CD4-positive, alpha-beta memory T cell (primary cell): Measurements from ENCODE around the gene KCNC3. TPM values are rescaled to one million over a fixed set of nuclear protein-coding genes. Genes with fewer than 3 reads are reported as not detected.

Source experiments
- CTCF ChIA-PET: fragments of 350-600 bp; sonication (Branson Sonifier 250); formaldehyde crosslinking; loops from one replicate; lab custom pipeline; 2021; ENCODE audit warnings: inconsistent platforms; ENCODE audit not compliant: partially characterized antibody; lab: Charles Lee
- POLR2A ChIA-PET: fragments of 350-600 bp; sonication (Branson Sonifier 250); formaldehyde crosslinking; loops from one replicate; lab custom pipeline; 2021; ENCODE audit not compliant: partially characterized antibody; lab: Charles Lee
- DNase-seq, 5 donors: peaks; one replicate each; pipeline versions ENCODE4 v3.0.0 to v3.0.0-alpha.2; 2020 to 2022; ENCODE audit warnings: mixed read lengths in 1 of 5
- H3K27ac ChIP-seq: one replicate; pipeline ENCODE4 v1.7.0; 2013; ENCODE audit warnings: low read depth, low read length
- H3K27me3 ChIP-seq: 2 replicates; pipeline ENCODE4 v1.7.0; 2013; ENCODE audit warnings: mild to moderate bottlenecking, low read length, moderate library complexity; ENCODE audit not compliant: insufficient read depth
- H3K36me3 ChIP-seq: 2 replicates; pipeline ENCODE4 v1.7.0; 2013; ENCODE audit warnings: mild to moderate bottlenecking, low read length, moderate library complexity; ENCODE audit not compliant: insufficient read depth
- H3K4me1 ChIP-seq: 2 replicates; pipeline ENCODE4 v1.7.0; 2013; ENCODE audit warnings: mild to moderate bottlenecking, low read length, moderate library complexity; ENCODE audit not compliant: insufficient read depth
- H3K4me3 ChIP-seq, 2 donors: one replicate each; pipeline ENCODE4 v1.7.0; 2013; ENCODE audit warnings: low read length in 2 of 2, mild to moderate bottlenecking in 1 of 2
- H3K9me3 ChIP-seq, 2 donors: one replicate each; pipeline ENCODE4 v1.7.0; 2013; ENCODE audit warnings: low read length in 2 of 2, control low read depth in 1 of 2; ENCODE audit not compliant: control insufficient read depth in 1 of 2
- H3K27ac Mint-ChIP-seq, 7 donors: one replicate each; pipeline ENCODE4 v1.8.0; 2020 to 2021; ENCODE audit warnings: mixed read lengths in 7 of 7, mild to moderate bottlenecking in 6 of 7, inconsistent platforms in 3 of 7, moderate library complexity in 3 of 7
- H3K27me3 Mint-ChIP-seq, 2 donors: one replicate each; pipeline ENCODE4 v1.8.0; 2020 to 2021; ENCODE audit warnings: mixed read lengths in 2 of 2
- H3K36me3 Mint-ChIP-seq, 2 donors: one replicate each; pipeline ENCODE4 v1.8.0; 2020 to 2021; ENCODE audit warnings: mixed read lengths in 2 of 2, inconsistent platforms in 1 of 2, mild to moderate bottlenecking in 1 of 2
- H3K4me1 Mint-ChIP-seq, 4 donors: one replicate each; pipeline ENCODE4 v1.8.0; 2020 to 2021; ENCODE audit warnings: mixed read lengths in 4 of 4, mild to moderate bottlenecking in 1 of 4
- H3K4me3 Mint-ChIP-seq, 8 donors: one replicate each; pipeline ENCODE4 v1.8.0; 2020 to 2021; ENCODE audit warnings: mixed read lengths in 8 of 8, mild to moderate bottlenecking in 7 of 8, moderate library complexity in 6 of 8, inconsistent platforms in 3 of 8
- H3K9me3 Mint-ChIP-seq, 8 donors: one replicate each; pipeline ENCODE4 v1.8.0; 2020 to 2021; ENCODE audit warnings: mixed read lengths in 8 of 8, mild to moderate bottlenecking in 5 of 8, inconsistent platforms in 3 of 8, moderate library complexity in 1 of 8
- intact Hi-C: fragments of 100-400 bp; cut with micrococcal nuclease; formaldehyde crosslinking; loops from one replicate; pipeline ENCODE4 v1.15.1; 2023
- polyA plus RNA-seq, 2 donors: library from polyadenylated mRNA; unstranded; fragments of 300-500 nt; fragmentation: Illumina TruSeq; gene quantifications; one replicate each; pipeline ENCODE4 v1.2.3, GENCODE V29; 2021
- total RNA-seq, 2 experiments: library from RNA; stranded (reverse); gene quantifications; one replicate each; pipeline ENCODE4 v1.2.3, GENCODE V29; 2021

The KCNC3 gene
- total and polyA plus RNA-seq, 4 experiments from 2014 or later: 1.6 to 1.7 TPM; not detected in 2

DNA sequence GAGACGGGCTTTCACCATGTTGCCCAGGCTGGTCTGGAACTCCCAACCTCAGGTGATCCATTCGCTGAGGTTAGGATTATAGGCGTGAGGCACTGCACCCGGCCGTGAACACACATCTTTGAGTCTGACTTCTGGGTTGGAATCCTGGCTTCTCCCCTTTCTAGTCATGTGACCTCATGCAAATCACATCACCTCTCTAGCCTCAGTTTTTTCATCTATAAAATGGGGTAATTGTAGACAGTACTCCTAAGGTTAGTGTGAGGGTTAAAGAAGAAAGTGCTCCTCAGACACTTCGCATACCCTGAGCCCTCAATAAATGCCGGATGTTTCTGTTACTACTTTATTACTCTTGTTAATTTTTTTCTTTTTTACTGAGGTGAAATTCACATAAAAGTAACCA, 55.4 kb downstream of the KCNC3 start:
- no peaks in the 10 kb centered on the region for H3K9me3 ChIP-seq
- no peaks in the 10 kb centered on the region for H3K4me1 Mint-ChIP-seq
- CTCF ChIA-PET: no interaction called here

DNA sequence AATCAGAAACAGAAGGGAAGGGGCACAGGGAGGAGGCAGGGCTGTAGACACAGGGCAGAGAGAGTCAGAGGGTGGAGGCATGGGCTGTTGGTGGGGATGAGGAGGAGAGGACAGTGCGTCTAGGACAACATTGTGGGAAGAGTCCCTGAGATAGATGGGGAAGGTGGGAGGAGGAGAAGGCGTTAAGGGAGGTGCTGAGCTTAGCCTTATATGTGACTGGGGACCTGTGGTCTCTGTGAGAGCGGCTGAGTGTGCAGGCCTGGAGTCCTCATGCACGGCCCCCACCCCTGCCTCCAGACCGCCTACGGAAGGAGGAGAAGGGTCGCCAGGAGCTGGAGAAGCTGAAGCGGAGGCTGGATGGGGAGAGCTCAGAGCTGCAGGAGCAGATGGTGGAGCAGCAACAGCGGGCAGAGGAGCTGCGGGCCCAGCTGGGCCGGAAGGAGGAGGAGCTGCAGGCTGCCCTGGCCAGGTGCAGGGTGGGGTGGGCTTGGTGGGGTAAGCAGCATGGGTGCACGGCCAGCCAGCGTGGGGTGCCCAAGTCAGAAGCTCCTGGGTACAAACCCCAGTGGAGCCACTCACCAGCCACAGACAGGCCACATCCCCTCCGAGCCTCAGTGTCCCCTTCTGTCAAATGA, 56.8 kb downstream of the KCNC3 start:
- no peaks in the 10 kb centered on the region for H3K27me3 ChIP-seq
- no peak overlapping the region for H3K27ac ChIP-seq
- Mint-ChIP-seq H3K4me3 (no peak overlapping the region), H3K27ac (no peak overlapping the region), H3K9me3 (peaks cover 0 to 3% (median 0%) of the 10 kb centered on the region in 8 donors), H3K36me3 (no peaks in the 10 kb centered on the region), H3K27me3 (peaks cover 14 to 17% of the 10 kb centered on the region in 2 donors), H3K4me1 (no peaks in the 10 kb centered on the region)
- DNase-seq: no peak
- ChIA-PET CTCF (interaction anchor here (1.2 kb wide), 1 partner anchor 8 kb away, joined by 3 read pairs; no protein-coding TSS in a partner anchor), POLR2A (no interaction called here)
- no peak overlapping the region for H3K4me3 ChIP-seq
- H3K9me3 ChIP-seq: no peaks in the 10 kb centered on the region
- H3K4me1 ChIP-seq: no peaks in the 10 kb centered on the region
- H3K36me3 ChIP-seq: no peaks in the 10 kb centered on the region
- intact Hi-C loops: no loop called here

More for the DNA sequence above, 55.4 kb downstream of the KCNC3 start:
- H3K36me3 ChIP-seq: no peaks in the 10 kb centered on the region
- no peak overlapping the region for H3K27ac ChIP-seq
- POLR2A ChIA-PET: no interaction called here
- no peaks in the 10 kb centered on the region for H3K4me1 ChIP-seq
- Mint-ChIP-seq H3K36me3 (no peaks in the 10 kb centered on the region), H3K9me3 (peaks cover 0 to 2% (median 0%) of the 10 kb centered on the region in 8 donors), H3K27ac (no peak overlapping the region), H3K4me3 (no peak overlapping the region), H3K27me3 (peaks cover 6 to 8% of the 10 kb centered on the region in 2 donors)
- no peak for DNase-seq
- H3K4me3 ChIP-seq: no peak overlapping the region
- no peaks in the 10 kb centered on the region for H3K27me3 ChIP-seq
- intact Hi-C loops: no loop called here

DNA sequence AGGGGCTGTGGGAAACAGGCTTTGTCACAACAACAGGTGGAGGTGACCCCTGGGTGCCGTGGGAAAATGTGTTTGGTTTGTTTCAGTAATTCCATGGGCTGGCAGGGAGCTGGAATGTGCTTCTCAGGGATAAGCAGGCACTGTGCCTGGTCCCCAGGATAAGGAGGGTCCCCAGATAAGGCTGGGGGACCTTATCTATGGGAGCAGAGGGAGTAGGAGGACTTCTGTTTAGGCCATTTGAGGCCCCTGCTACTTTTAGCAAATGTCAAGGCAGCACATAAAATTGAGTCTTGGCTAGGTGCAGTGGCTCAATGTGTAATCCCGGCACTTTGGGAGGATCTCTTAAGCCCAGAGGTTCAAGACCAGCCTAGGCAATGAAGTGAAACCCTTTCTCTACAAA, 59.5 kb downstream of the KCNC3 start:
- no peak overlapping the region for H3K27ac Mint-ChIP-seq
- Histone ChIP-seq H3K4me3 (no peak overlapping the region), H3K9me3 (no peaks in the 10 kb centered on the region), H3K4me1 (no peaks in the 10 kb centered on the region), H3K36me3 (no peaks in the 10 kb centered on the region), H3K27me3 (no peaks in the 10 kb centered on the region), H3K27ac (no peak overlapping the region)
- no peak overlapping the region for H3K4me3 Mint-ChIP-seq
- H3K27me3 Mint-ChIP-seq: peaks cover 12 to 23% of the 10 kb centered on the region in 2 donors
- intact Hi-C loops: no loop called here
- CTCF ChIA-PET: no interaction called here
- DNase-seq: no peak
- H3K9me3 Mint-ChIP-seq: peaks cover 0 to 3% (median 0%) of the 10 kb centered on the region in 8 donors
- POLR2A ChIA-PET: no interaction called here
- no peaks in the 10 kb centered on the region for H3K36me3 Mint-ChIP-seq
- peaks cover 0 to 4% (median under 1%) of the 10 kb centered on the region in 4 donors for H3K4me1 Mint-ChIP-seq

DNA sequence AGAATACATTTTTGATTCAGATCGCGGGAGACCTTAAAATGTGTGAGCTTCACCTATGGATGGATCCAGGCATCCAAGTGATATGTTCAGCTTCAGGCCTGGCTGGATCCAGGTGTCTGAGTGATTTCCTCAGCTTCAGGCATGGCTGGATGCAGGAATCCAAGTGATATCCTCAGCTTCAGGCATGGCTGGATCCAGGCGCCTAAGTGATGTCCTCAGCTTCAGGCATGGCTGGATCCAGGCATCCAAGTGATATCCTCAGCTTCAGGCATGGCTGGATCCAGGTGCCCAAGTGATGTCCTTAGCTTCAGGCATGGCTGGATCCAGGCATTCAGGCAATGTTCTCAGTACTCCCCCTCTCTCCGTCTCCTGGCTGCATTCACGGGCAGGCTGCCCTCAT, 60.7 kb downstream of the KCNC3 start:
- intact Hi-C loops: no loop called here
- Histone ChIP-seq H3K4me3 (no peak overlapping the region), H3K36me3 (no peaks in the 10 kb centered on the region), H3K4me1 (no peaks in the 10 kb centered on the region), H3K9me3 (no peaks in the 10 kb centered on the region), H3K27me3 (no peaks in the 10 kb centered on the region), H3K27ac (no peak overlapping the region)
- Mint-ChIP-seq H3K36me3 (no peaks in the 10 kb centered on the region), H3K27ac (no peak overlapping the region), H3K27me3 (peaks cover 12 to 24% of the 10 kb centered on the region in 2 donors), H3K4me3 (no peak overlapping the region), H3K4me1 (peaks cover 0 to 4% (median under 1%) of the 10 kb centered on the region in 4 donors), H3K9me3 (peaks cover 0 to 3% (median 0%) of the 10 kb centered on the region in 8 donors)
- no peak for DNase-seq
- CTCF ChIA-PET: no interaction called here
- POLR2A ChIA-PET: no interaction called here

DNA sequence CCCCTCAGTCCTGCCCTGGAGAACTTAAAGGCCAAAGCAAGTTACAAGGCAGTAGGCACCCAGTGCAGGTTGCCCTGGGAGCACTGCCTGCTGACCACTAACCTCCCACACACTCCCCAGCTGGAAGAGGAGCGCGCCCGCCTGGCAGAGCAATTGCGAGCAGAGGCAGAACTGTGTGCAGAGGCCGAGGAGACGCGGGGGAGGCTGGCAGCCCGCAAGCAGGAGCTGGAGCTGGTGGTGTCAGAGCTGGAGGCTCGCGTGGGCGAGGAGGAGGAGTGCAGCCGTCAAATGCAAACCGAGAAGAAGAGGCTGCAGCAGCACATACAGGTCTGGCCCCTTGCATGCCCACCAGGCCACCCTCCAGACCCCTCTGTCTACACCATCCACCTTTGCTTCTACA, 61.1 kb downstream of the KCNC3 start:
- Histone ChIP-seq H3K4me3 (no peak overlapping the region), H3K27ac (no peak overlapping the region), H3K27me3 (no peaks in the 10 kb centered on the region), H3K36me3 (no peaks in the 10 kb centered on the region), H3K9me3 (no peaks in the 10 kb centered on the region), H3K4me1 (no peaks in the 10 kb centered on the region)
- H3K4me1 Mint-ChIP-seq: peaks cover 0 to 4% (median under 1%) of the 10 kb centered on the region in 4 donors
- intact Hi-C loops: no loop called here
- ChIA-PET POLR2A (no interaction called here), CTCF (no interaction called here)
- no peaks in the 10 kb centered on the region for H3K36me3 Mint-ChIP-seq
- H3K9me3 Mint-ChIP-seq: peaks cover 0 to 3% (median 0%) of the 10 kb centered on the region in 8 donors
- no peak overlapping the region for H3K4me3 Mint-ChIP-seq
- peaks cover 12 to 24% of the 10 kb centered on the region in 2 donors for H3K27me3 Mint-ChIP-seq
- H3K27ac Mint-ChIP-seq: no peak overlapping the region
- no peak for DNase-seq

DNA sequence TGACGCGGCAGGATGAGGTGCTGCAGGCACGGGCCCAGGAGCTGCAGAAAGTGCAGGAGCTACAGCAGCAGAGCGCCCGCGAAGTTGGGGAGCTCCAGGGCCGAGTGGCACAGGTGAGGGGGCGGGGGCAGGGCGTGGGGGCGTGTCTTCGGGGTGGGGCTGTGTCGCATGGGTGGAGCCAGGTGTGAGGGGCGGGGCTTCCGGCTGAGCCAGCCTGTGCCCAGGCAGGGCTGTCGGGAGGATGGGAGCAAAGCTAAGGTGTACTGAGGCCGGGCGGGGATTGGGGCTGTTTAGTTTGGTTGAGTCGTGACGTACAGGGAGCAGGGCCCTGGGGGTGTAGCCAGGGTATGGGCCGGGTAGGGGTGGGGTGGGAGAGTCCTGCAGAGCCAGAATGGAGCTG, 62.3 kb downstream of the KCNC3 start:
- H3K4me3 ChIP-seq: no peak overlapping the region
- H3K4me3 Mint-ChIP-seq: no peak overlapping the region
- H3K27me3 Mint-ChIP-seq: peaks cover 10 to 26% of the 10 kb centered on the region in 2 donors
- H3K36me3 Mint-ChIP-seq: no peaks in the 10 kb centered on the region
- intact Hi-C loops: no loop called here
- no peaks in the 10 kb centered on the region for H3K27me3 ChIP-seq
- no peak overlapping the region for H3K27ac Mint-ChIP-seq
- DNase-seq: no peak
- peaks cover 0 to 3% (median 0%) of the 10 kb centered on the region in 8 donors for H3K9me3 Mint-ChIP-seq
- ChIA-PET POLR2A (no interaction called here), CTCF (no interaction called here)
- H3K4me1 ChIP-seq: no peaks in the 10 kb centered on the region
- H3K9me3 ChIP-seq: no peaks in the 10 kb centered on the region
- H3K27ac ChIP-seq: no peak overlapping the region
- peaks cover 0 to 4% (median under 1%) of the 10 kb centered on the region in 4 donors for H3K4me1 Mint-ChIP-seq
- no peaks in the 10 kb centered on the region for H3K36me3 ChIP-seq

DNA sequence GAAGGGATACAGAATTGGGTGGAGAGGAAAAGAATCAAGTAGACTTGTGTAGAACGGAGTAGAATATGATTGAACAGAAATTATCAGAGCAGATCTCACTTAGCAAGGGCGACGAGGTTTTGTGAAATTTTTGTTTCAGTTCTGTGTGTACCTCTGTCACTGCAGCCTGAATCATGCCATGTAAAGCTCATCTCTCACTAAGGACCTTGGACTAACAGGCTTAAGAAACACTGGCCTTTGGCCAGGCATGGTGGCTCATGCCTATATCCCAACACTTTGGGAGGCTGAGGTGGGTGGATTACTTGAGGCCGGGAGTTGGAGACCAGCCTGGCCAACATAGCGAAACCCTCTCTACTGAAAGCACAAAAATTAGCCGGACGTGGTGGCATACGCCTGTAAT, 63.1 kb downstream of the KCNC3 start:
- no peak overlapping the region for H3K4me3 Mint-ChIP-seq
- Histone ChIP-seq H3K27ac (no peak overlapping the region), H3K36me3 (no peaks in the 10 kb centered on the region), H3K4me3 (no peak overlapping the region), H3K9me3 (no peaks in the 10 kb centered on the region), H3K27me3 (no peaks in the 10 kb centered on the region), H3K4me1 (no peaks in the 10 kb centered on the region)
- DNase-seq: no peak
- CTCF ChIA-PET: interaction anchor here (0.6 kb wide), 1 partner anchor 279 kb away, joined by 3 read pairs; no protein-coding TSS in a partner anchor
- POLR2A ChIA-PET: no interaction called here
- peaks cover 0 to 3% (median 0%) of the 10 kb centered on the region in 8 donors for H3K9me3 Mint-ChIP-seq
- no peaks in the 10 kb centered on the region for H3K36me3 Mint-ChIP-seq
- peaks cover 10 to 24% of the 10 kb centered on the region in 2 donors for H3K27me3 Mint-ChIP-seq
- H3K27ac Mint-ChIP-seq: no peak overlapping the region
- peaks cover 0 to 4% (median under 1%) of the 10 kb centered on the region in 4 donors for H3K4me1 Mint-ChIP-seq
- intact Hi-C loops: no loop called here
